Stimulated activated CD4-positive, alpha-beta T cell treated with anti-CD3 and anti-CD28 coated beads, TNF-alpha, amount 100 ng/mL, for 24 hours (primary cell): Measurements from ENCODE around the gene YAF2.
"Not testable (repeated sequence)": the region's sequence is repeated elsewhere in the genome, so short reads cannot be mapped to it uniquely, and the experiment has no call there.

Source experiments
- DNase-seq, 3 experiments: peaks; one replicate each; pipeline ENCODE4 v3.0.0-alpha.2; 2020; ENCODE audit warnings: low read depth in 3 of 3

Gene YAF2

GRCh38 chr12:42196723-42197603 is 41.1 kb downstream of the YAF2 start:
- DNase-seq: no peak

DNA sequence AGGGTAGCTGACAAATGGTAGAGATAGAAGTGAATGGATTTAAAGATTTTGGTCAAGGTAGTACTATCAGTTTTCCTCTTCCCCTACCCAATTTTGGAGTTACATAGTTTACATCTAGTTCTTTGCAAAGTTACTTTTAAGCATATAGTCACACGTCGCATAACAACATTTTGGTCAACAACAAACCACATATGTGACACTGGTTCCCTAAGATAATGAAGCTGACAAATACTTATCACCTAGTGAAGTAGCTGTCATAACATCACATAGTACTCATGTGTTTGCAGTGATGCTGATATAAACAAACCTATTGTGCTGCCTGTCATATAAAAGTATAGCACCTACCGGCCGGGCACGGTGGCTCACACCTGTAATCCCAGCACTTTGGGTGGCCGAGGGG is 45.4 kb downstream of the YAF2 start:
- DNase-seq: no peak

GRCh38 chr12:42192258-42192657 is 45.8 kb downstream of the YAF2 start:
- DNase-seq: no peak

DNA sequence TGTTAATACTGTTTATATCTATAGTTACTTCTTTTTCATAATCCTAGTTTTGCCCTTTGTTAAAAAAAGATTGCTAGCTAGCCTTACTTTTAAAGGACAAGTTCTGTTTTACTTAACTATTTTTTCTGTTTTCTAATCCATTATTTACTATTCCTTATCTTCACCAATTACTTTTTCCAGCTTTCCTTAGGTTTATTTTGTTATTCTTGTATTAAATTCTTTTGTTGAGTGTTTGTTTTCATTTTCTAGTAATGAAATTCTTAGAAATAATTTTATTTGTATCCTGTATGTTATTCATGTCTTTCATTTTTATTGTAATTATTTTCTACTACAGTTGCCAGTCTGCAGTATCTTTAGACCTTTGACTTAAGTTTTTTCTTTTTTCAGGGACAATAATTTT is 47.7 kb downstream of the YAF2 start:
- no peak for DNase-seq

DNA sequence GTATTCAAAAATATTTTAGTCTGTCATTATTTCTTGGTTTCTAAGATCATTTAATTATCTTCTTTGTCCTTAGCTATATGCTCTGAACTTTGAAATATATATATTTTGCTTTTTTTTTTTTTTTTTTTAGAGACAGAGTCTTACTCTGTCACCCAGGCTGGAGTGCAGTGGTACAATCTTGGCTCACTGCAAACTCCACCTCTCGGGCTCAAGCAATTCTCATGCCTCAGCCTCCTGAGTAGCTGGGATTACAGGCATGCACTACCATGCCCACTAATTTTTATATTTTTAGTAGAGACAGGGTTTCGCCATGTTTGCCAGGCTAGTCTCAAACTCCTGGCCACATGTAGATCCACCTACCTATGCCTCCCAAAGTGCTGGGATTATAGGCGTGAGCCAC is 49.8 kb downstream of the YAF2 start:
- DNase-seq: not testable (repeated sequence)

- DNase-seq: no peak
Measured at GRCh38 chr12:42187799-42188198, 50.2 kb downstream of the YAF2 start.

DNA sequence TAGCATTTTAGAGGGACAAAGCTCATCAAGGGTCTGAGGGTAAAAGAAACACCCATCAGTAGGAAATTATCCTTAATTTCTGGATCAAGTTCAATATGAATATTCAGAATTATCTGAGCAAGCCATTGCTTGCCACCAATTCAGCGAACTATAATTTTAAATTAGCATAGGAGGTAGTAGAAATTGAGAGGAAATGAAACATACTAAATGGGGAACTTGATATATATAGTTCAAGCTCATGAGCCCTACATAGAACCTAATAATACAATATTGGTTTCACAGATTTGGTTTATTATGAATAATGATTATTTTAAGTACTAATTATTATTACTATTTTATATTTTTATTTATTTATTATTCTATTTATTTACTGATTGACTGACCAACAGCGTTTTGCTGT is 51.3 kb downstream of the YAF2 start:
- no peak for DNase-seq

- no peak for DNase-seq
Measured at GRCh38 chr12:42182394-42182793, 55.7 kb downstream of the YAF2 start.

- no peak for DNase-seq
Measured at GRCh38 chr12:42180990-42181596, 57.0 kb downstream of the YAF2 start.

- no peak for DNase-seq
Measured at GRCh38 chr12:42178101-42178500, 59.9 kb downstream of the YAF2 start.

- no peak for DNase-seq
Measured at GRCh38 chr12:42174978-42175377, 63.1 kb downstream of the YAF2 start.

- DNase-seq: no peak
Measured at GRCh38 chr12:42173961-42174521, 64.0 kb downstream of the YAF2 start.

- no peak for DNase-seq
Measured at GRCh38 chr12:42172441-42173210, 65.4 kb downstream of the YAF2 start.

- DNase-seq: no peak
Measured at GRCh38 chr12:42167711-42168110, 70.3 kb downstream of the YAF2 start.

DNA sequence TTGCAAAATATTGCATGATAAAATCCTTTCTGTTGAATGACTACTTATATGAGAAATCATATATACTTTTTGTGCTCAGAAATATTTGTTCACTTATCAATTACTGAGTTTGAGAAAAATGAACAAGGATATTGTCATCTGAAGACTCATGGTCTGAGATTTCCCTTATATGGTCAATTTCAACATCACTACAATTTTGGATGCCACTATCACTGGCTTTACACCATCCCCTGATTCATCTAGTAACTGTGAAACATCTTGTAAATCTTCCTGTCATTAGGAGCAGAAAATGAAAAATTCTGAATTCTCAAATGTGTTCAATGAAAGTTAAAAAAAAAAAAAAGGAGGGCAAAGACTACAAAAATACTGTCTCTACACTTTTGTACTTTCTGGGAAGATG is 71.5 kb downstream of the YAF2 start:
- DNase-seq: no peak

DNA sequence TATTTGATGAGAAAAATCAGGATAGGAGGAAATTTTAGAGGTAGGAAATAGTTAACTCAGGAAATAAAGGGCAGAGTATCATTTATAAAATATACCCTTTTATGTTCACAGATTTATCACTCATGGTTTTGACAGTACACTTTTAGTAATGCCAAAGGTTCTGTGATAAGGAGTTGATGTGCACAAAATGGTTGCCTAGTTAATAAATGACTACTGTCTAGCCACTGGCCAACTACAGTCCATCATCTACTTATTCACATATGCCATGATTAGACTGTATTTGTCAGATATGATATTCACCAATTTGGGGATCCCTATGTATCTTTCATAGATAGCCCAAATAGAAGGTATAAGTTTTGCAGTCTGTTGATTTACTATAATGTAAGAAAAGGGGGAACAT is 74.1 kb downstream of the YAF2 start:
- no peak for DNase-seq

DNA sequence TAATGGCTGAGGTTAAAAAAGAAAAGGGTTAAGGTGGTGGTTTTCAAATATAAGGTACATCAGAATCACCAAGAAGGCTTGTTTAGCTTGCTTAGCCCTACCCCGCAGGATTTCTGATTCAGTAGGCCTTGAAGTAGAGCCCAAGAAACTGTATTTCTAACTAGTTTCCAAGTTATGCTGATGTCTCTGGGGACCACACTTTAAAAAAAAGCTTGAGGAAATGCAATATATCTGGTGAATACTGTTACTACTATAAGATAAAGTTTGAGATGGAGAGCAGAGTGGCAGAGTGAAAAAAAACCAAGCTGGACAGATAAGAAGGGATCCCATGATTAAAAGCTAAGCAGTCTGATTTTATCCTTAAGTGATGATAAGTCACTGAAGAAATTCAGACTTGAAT is 75.1 kb downstream of the YAF2 start:
- no peak for DNase-seq

GRCh38 chr12:42162193-42162592 is 75.9 kb downstream of the YAF2 start:
- no peak for DNase-seq

GRCh38 chr12:42161529-42161928 is 76.5 kb downstream of the YAF2 start:
- DNase-seq: no peak

DNA sequence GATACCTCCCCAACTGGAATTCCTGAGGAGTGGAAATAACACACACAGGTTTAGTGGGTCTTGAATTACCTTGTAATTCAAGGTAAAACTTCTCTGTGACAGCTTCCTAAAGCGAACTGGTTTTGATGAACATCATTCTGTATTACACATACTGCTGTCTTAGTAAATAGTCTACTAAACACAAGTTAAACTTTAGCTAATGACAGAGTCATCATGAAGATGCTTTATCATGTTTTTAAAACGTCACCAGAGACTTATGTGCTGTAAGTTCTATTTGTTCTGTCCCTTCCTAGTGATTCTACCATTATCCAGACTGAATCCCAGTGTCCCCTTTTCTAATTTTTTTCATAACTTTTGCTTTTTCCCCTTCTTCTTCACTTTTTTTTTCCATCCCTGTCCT is 81.8 kb downstream of the YAF2 start:
- no peak for DNase-seq

- no peak for DNase-seq
Measured at GRCh38 chr12:42145552-42146215, 92.4 kb downstream of the YAF2 start.

- DNase-seq: no peak
Measured at GRCh38 chr12:42145197-42145549, 92.9 kb downstream of the YAF2 start.
